Measurements from ENCODE around the gene REG4.
A peak's percentile ranks its signal among the peaks of the same experiment; 100 is the strongest.
"Not testable (repeated sequence)": the region's sequence is repeated elsewhere in the genome, so short reads cannot be mapped to it uniquely, and the experiment has no call there.

Gene REG4

DNA sequence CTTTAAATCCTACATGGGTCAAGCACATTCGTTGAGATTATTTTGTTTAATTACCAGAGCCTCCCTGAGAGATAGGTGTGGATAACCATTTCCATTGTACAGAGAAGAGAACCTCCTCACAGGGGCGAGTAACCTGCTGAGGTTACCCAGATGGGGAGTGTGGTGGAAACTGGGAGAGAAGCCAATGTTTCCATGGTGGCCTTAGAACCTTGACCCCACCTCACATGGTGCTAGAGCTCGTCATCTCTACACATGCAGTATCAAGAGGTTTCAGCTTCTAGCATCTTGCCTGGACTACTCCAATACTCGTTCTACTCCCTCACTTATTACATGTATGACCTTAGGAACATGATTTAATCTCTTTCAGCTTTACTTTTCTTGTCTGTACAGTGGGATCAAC lies 4.8 kb downstream of the REG4 start:
- DNase-seq (ENCODE audit: low spot score): no peak

DNA sequence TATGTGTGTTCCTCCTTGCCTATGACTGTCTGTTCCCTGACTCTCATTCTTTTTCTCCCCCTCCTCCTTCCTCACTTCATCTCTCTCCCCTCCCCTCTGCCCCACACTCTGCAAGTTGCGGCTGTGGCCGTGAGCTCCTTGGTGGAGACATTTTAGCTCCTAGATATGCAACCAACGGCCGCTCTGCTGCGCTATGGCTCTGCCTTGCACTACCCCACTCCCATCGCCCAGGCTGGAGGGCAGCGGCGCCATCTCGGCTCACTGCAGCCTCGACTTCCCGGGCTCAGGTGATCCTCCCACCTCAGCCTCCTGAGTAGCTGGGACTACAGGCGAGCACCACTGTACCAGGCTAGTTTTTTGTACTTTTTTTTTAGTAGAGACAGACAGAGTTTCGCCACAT lies 5.5 kb downstream of the REG4 start:
- DNase-seq (ENCODE audit: low spot score): no peak

DNA sequence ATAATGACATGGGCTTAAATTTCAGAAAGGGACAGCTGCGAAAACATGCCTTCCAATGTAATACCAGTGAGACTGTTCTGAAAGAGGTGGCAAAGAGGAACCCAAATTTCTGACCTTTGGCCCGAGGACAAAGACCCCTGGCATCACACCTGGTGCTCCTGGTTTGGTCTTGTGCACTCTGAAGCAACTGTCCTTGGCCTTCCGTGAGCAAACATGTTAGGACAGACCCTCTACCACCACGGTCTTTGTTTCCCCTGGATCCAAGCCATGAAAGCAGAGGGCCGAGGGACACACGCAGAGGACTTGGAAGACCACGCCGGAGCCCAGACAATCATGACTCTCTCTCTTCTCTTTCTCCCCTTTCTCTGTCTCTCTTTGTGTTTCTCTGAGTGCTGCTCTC lies 6.0 kb downstream of the REG4 start:
- DNase-seq (ENCODE audit: low spot score): no peak

DNA sequence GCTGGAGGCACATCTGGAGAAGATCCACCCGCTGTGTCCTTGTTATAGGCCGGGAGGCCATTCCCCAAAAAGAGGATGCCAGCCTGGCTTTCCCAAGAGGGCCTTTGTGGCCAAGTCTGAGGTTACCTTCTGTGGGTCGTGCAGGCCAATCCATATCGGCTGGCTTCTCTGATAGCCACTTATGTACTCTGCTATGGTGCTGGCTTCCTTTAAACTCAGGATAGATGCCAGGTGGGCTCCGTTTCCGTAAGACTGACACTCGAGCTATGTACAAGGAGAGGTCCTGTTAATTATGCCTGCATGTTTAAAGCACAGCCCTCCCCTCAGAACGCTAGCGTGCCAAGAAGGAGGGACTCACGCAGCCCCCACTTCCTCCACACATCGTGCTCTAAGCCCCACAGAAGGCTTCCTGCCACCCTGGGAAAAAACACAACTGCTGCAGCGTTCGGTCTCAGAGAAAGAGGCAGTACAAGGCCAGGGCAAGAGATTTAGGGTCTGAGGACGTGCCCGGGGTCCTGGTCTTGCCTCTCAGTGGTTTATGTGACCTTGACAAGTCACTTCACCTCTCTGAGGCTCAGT lies 11.6 kb downstream of the REG4 start:
- no peak for DNase-seq (ENCODE audit: low spot score)

DNA sequence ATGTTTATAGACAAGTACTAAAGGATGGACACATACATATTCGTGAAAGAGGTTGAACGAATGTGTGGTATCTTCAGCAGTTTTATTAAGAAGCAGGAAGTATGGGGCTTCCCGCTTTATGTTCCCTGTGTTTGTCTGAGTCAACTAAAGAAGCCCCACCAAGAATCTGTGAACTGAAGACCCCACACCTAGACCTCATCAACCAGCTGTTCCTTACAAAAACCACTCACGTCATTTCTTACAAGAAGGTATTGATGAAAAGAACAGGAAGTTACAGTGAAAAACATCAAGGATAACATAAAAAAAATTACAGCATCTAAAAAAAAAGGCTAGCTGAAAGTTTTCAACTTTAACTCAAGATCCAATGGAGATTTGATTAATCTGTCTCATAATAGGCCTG lies 12.3 kb downstream of the REG4 start:
- no peak for DNase-seq (ENCODE audit: low spot score)

DNA sequence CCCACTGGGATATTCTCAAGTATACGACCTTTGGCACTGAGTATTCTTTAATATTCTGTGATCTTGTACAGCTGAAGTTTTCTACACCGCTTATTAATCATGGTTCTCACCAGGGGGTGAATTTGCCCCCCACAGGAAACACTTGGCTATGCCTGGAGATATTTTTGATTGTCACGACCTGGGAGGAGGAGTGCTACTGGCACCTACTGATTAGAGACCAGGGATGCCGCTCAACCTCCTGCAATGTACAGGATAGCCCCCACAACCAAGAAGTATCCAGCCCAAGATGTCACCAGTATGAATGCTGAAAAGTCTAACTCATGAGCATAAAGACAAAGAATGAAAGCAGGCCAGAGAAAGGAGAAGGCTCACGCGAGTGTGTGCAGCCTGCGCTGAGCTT lies 13.7 kb downstream of the REG4 start:
- DNase-seq (ENCODE audit: low spot score): no peak

DNA sequence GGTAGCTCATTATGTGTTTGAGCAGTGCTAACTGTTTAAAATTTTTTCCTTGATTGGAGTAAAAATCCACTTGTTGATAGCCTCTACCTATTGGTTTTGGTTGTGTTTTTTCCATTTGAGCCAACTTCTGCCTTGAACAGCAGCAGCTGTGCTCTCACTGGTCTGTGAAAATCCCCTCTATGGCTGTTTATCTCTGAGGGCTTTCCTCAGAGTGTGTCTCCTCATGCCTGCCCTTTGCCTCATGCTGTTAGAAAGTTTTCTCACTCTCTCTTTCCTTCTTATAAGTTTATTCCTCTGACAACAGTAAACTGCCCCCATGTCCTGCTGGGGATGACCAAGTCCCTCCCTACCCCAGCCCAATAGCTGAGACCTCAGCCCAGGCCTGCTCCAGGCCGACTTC lies 14.1 kb downstream of the REG4 start:
- DNase-seq (ENCODE audit: low spot score): no peak

DNA sequence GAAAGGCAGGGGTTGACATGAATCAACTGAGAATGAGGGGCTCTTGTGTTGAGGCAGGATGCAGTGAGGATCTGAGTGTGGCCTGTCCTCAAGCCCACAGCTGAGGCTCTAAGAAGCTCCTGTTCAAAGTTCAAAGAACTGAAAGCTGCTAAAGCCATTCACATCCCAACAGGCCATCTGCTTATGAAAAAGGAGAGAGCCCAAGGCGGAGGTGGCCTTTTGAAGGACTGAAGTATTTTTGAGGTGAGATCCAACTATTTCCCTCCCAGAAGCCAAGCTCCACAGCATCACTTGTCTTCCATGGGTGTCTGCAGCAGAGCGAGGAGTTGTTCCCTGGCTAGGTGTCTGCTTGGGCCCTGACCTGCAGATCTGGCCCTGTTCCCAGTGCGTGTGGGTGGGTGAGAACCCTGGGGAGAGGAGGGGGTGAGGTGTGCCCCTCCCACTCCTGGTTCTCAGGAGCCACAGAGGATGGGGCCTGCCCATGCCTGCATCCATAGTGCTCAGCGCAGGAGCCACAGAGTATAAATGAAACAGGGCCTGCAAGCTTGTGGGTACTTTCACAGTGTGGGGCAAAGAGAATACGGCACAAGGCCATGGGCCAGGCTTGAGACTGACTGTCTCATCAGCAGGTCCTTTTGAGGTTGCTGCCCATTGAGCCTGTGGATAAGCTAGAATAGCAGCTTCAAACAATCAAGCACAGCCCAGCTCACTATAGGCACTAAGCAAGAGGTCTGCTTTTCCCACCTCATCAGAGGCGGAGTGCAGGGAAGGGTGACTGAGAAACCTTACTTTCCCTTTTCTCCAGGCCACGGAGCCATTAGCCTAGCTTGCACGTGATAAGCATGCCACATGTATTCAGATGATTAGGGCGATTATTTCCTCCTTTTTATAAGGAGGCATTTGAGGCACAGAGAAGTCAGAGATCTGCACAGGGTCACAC lies 15.7 kb downstream of the REG4 start:
- DNase-seq (ENCODE audit: low spot score): no peak

DNA sequence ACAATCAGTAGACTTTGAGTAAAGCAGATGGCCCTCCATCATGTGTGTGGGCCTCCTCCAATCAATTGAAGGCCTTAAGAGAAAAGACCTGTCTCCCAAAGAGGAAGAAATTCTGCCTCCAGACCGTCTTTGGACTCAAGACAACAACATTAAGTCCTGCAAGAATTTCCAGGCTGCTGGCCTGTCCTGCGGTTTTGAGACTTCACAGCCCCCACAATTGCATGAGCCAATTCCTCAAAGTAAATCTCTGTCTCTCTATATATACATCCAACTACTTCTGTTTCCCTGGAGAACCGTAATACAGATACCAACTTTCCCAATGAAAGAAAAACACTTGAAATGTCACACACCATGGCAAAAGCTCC lies 16.4 kb downstream of the REG4 start:
- no peak for DNase-seq (ENCODE audit: low spot score)

DNA sequence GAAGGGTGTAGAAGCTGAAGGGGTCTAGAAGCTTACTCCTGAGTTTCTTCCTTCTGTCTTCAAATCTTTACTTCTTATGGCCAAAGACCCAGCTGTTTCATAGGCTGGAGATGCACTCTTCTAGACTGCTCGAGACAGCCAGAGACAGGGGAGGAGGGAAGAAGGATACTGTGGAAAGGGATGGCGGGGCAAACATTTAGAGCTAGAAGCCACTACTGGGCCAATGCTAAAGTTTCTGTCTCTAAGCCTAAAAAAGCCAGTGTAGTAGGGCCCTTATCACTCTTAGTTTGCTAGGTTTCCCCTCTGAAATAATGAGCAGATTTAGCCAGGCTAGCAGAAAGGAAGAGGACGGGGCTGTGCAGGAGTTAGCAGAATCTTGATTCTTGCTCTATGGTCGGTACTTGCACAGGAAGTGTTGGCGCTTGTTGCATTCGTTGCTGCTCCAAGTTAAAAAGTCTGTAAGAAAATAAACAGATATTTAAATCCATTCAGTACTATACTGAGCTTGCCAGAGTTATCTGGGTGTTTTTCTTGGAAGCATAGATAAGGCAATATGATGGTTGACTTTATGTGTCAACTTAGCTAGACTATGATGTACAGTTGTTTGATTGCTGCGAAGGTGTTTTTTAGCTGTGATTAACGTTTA lies 16.9 kb downstream of the REG4 start:
- no peak for DNase-seq (ENCODE audit: low spot score)

DNA sequence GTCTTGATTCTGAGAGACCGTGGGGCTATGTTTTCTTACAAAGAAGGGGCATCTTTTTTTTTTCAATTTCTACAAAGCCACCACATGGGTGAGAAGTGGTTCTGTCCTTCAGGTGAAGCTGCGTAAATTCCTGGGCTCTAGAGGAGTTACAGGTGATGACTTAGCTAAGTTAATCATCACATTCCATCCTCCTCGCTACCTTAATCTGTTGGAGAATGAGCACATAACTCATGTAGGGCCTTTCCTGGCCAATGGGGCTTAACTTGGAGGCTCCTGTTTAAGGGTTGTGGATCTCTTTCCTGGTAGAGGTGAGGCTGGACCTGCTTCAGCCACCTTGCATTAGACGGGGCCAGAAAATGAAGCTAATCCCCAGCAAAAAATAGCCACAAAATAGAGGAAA lies 19.9 kb downstream of the REG4 start:
- peak; percentile 41 for DNase-seq (ENCODE audit: low spot score)

DNA sequence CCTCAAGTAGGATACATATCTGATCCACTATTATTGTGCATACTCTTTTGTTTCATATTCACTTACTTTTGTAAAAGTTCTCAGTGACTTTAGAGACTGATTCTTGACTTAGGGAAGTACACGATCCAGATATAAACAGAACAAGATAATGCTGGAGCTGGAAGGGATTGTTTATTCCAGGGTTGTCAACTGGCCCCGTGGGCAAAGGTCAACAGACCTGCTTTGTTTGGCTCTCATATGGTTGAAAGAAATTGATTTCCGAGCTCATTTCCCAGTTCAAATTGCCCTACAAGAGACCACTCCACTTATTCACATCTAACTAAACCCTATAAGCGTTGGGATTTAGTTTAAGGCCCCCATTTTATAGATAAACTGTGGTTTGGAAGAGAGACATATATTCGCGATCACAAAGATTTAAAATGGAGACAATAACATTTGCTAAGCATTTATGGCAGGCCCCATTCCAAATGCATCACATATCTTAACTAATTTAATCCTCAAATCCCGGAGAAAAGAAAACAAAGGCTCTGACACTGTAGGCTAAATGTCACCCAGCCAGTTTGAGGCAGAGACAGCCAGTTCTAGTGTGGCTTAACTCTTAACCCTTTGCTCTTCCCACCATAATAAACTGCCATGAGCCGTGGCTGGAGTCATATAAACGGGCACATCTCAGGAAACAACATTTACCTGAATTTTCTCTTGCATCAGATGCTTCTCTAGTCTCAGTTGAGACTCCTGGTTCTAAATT lies 20.6 kb downstream of the REG4 start:
- DNase-seq (ENCODE audit: low spot score): no peak

DNA sequence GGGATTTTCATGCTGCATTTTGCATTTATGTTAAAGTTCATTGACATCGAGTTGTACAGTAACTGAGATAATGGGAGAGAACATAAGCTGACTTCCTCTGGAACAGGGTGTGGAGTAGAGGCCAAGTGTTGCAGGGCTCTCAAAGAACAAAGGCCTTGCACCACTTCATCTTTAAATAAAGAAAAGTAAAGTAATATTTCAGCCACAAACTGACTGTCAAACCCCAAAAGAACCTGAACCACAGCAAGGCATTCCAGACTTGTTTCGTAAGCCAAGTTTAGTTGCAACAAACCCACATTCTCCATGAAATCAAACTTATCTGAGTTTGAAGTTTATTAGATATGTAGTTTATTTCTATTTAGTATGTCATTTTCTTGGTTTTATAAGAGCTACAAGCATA lies 23.5 kb downstream of the REG4 start:
- DNase-seq (ENCODE audit: low spot score): no peak

DNA sequence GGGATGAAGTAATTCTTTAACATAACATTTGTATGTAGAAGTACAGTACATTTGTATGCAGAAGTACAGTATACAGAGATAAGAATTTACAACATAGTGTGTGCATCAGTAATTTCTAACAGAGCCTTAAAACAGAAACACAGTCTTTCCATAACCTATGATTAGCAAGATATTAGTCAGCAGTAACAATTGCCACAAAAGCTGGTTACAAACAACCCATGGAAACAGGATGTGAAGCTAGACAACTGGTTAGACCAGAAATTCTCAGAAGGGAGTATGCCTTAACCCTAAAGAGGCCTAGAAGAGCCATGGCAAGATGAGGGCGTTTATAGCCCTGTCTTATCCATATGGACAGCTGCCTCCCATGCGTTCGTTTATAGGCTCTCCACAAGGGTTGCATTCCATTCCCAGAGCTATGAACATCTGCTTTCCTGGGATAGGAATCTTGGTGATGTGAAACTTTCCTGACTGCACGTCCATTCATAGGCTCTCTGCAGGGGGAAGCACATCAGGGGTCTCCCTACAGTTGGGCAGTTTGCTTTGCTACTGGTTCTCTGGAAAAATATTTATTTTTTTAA lies 24.7 kb downstream of the REG4 start:
- DNase-seq (ENCODE audit: low spot score): not testable (repeated sequence)

DNA sequence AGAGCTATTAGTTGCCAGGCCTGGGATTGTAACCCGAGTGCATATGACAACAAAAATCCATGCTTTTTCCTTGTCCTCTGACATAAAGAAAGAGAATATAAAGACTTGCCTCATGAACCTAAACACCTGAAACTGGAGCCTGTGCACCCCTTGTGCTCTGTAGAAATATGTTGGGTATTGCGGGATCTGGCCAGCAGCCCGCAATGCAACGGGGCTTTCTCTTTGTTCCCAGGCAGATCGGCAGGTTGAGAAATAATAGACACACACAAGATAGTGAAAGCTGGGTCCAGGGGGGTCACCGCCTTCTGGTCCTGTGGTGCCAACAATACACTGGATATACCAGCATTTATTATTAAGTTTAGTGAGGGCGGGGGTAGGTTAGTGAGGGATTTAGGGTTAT lies 25.2 kb downstream of the REG4 start:
- DNase-seq (ENCODE audit: low spot score): not testable (repeated sequence)

DNA sequence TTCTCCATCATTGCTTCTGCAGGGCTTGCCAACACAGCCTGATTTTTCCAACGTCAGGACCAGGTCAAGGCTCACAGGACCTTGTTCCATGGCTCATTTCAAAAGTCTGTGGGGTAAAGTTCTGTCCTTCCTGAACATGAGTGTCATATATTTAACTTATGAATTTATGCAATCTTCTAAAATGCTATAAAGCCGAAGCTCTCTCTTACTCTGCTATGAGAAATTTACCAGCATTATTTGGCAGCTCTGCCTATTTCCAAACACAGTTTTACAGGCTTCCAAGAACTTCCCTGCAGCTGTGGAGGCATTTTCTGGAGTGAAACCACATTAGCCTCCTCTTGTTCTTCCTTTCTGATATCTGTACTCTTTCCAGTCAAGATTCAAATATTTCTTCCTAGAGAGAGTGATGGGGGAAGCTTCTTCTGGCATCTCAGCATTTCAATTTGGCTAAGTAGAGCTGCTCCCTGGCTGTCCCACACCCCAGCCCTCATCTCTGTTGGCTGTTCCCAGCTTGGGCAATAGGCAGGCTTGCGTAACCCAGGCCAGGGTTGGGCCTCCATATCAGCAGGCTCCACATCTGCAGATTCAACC lies 27.0 kb downstream of the REG4 start:
- no peak for DNase-seq (ENCODE audit: low spot score)

DNA sequence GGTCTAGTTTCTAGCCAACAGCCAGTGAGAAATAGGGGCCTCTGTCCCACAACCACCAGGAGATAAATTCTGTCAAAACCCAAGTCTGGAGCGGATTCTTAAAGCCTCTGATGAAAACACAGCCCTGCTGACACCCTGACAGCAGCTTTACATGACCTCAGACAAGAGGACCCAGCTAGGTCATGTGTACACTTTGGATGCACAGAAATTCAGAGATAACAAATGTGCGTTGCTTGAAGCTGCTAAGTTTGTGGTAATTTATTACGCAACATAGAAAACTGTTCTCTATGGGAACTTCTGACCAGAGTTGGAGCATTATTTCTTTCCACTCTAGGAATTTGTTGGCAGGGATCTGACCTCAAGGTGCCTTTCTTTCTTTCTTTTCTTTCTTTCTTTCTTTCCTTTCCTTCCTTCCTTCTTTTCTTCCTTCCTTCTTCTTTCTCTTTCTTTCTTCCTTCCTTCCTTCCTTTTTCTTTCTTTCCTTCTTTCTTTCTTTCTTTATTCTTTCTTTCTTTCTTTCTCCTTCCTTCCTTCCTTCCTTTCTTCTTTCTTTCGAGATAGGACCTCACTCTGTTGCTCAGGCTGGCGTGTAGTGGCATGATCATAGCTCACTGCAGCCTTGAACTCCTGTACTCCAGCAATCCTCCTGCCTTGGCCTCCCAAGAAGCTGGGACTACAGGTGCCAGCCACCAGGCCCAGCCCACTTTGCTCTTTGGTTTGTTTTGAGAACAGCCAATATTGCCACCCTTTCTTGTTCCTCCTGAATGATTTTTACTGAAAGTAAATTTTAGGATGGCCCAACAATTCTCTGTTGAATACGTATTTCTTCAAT lies 27.7 kb downstream of the REG4 start:
- no peak for DNase-seq (ENCODE audit: low spot score)

DNA sequence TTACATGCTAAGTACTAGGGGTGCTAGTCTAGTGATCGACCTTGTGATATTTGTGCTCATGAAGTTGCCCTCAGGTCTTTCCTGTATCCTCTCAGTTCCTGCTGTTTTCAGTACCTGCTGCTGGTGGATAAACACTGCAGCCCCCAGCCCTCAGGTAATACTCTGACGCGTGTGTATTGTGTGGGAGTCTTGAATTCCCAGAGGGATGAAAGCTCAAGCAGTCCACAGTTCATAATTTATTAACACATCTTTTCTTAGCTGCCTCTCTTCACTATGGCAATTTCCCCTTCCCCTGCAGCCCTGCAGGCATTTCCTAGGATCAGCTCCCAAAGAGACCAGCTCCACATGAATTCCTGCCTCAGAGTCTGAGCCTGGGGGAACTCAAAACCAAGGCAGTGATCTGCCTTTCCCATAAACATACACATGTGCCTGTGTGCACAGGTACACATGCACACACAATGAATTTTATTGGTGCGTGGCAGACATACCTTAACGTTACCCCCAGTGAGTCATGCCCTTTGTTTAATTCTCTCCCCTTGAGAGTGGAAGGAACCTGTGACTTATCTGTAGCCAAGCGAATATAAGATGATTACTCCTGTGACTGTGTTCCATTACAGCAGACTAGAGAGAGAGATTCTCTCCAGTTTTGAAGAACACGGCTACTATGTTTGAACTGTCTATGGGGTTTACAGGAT lies 28.5 kb downstream of the REG4 start:
- peak; percentile 55 for DNase-seq (ENCODE audit: low spot score)

DNA sequence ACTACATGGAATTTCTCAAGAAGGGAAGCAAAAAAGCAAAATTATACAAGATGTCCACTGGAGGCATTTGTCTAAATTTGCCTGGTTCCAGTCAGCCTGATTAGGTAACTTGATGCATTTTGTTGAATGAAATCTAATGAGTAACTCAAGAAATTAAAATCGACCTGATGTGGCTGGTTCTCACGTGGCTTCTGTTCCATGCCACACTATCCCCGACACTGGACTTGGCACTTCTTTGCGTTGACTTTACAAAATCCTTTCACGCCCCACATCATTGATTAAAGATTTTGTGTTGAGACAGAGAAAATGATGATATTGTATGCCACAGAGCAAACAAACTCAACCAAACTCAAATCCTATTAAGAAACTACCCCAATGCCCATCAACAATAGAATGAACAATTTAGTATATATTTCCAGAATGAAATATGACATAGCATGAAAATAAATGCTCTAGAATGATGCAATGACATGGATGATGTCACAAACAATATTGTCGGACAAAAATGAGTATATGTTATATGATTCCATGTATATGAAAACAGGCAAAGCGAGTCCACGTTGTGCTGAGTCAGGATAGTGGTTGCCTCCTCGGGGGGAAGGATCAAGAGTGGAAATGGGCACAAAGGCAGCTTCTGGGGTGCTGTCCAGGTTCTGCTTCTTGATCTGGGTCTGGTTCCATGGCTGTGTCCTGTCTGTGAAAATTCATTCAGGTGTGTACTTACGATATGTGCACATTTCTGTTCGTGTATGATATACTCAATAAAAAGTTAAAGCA lies 29.6 kb downstream of the REG4 start:
- no peak for DNase-seq (ENCODE audit: low spot score)

All from LoVo (cell line).